Urinary bladder (tissue), 4 donors: ENCODE measurements around the gene COG8. TPM values are rescaled to one million over a fixed set of nuclear protein-coding genes. Genes with fewer than 3 reads are reported as not detected.
"Not testable (repeated sequence)": the region's sequence is repeated elsewhere in the genome, so short reads cannot be mapped to it uniquely, and the experiment has no call there.

Experiments
- DNase-seq: peaks from one replicate; pipeline ENCODE4 v3.0.0-alpha.2; 2015; ENCODE audit errors: extremely low spot score
- H3K27ac ChIP-seq: one replicate; pipeline ENCODE4 v1.5.1; 2013; ENCODE audit warnings: low read depth, mild to moderate bottlenecking, moderate library complexity
- H3K36me3 ChIP-seq: one replicate; pipeline ENCODE4 v1.6.1; 2013; ENCODE audit warnings: mild to moderate bottlenecking, moderate library complexity; ENCODE audit not compliant: insufficient read depth
- H3K4me1 ChIP-seq: one replicate; pipeline ENCODE4 v1.6.1; 2013; ENCODE audit warnings: mild to moderate bottlenecking, moderate library complexity; ENCODE audit not compliant: insufficient read depth
- H3K4me3 ChIP-seq: one replicate; pipeline ENCODE4 v1.5.1; 2013; ENCODE audit warnings: low read depth, low read length
- WGBS: extraction: QIAGEN DNeasy Blood & Tissue Kit; methylation state at CpG from one replicate; pipeline ENCODE4 v1.1.7; 2013; 5-methylcytosine and 5-hydroxymethylcytosine counted together
- polyA plus RNA-seq: library from polyadenylated mRNA; stranded (reverse); fragments of 200-250 nt; gene quantifications from one replicate; pipeline ENCODE4 v1.2.3, GENCODE V29; 2013
- total RNA-seq: library from RNA; depleted of rRNA; stranded (reverse); fragments of >200 nt; gene quantifications from one replicate; pipeline ENCODE4 v1.2.3, GENCODE V29; 2014
- donor health status: healthy with polysubstance abuse.
- donor health status: healthy.

Gene COG8
- total and polyA plus RNA-seq, 2 donors = 25.4 to 31.5 TPM

- Histone ChIP-seq H3K27ac (no peak overlapping the region), H3K4me3 (no peak overlapping the region), H3K4me1 (no peaks in the 10 kb centered on the region), H3K36me3 (peaks cover 8% of the 10 kb centered on the region)
- 94% methylated on average over 2 of the region's 2 CpGs for WGBS
- no peak for DNase-seq
These were observed 24.7 kb upstream of the COG8 start for GRCh38 chr16:69364088-69364487.

GRCh38 chr16:69363281-69363717, 23.9 kb upstream of the COG8 start:
- 93% methylated on average over 5 of the region's 5 CpGs for WGBS

GRCh38 chr16:69360070-69360469, 20.7 kb upstream of the COG8 start:
- H3K4me1 ChIP-seq, H3K4me3 ChIP-seq, H3K36me3 ChIP-seq, DNase-seq, H3K27ac ChIP-seq: not testable (repeated sequence)
- WGBS = 98% methylated on average over 9 of the region's 9 CpGs

More at GRCh38 chr16:69363281-69363717, 23.9 kb upstream of the COG8 start:
- H3K4me1 ChIP-seq = no peaks in the 10 kb centered on the region
- H3K36me3 ChIP-seq = peaks cover 7% of the 10 kb centered on the region
- H3K4me3 ChIP-seq = no peak overlapping the region
- no peak for DNase-seq
- H3K27ac ChIP-seq = no peak overlapping the region

- H3K36me3 ChIP-seq = peaks cover 3% of the 10 kb centered on the region
- H3K4me3 ChIP-seq = no peak within 1 kb of the TSS
- H3K27ac ChIP-seq = no peak within 1 kb of the TSS
- DNase-seq = no peak
- H3K4me1 ChIP-seq = no peaks in the 10 kb centered on the region
- 85% methylated on average over 12 of the region's 12 CpGs for WGBS
These were observed 12.1 kb upstream of the COG8 start, which contains the start of gene TMED6 for GRCh38 chr16:69351309-69352027. TMED6 (minus strand) TSS chr16:69351786; CDS start chr16:69351753, 33 bp downstream.

GRCh38 chr16:69350536-69351133, 11.3 kb upstream of the COG8 start:
- H3K4me1 ChIP-seq = no peaks in the 10 kb centered on the region
- DNase-seq = no peak
- no peak overlapping the region for H3K27ac ChIP-seq
- peaks cover under 1% of the 10 kb centered on the region for H3K36me3 ChIP-seq
- H3K4me3 ChIP-seq = no peak overlapping the region
- 68% methylated on average over 6 of the region's 6 CpGs for WGBS

GRCh38 chr16:69349536-69349935, 10.2 kb upstream of the COG8 start:
- no peak for DNase-seq
- Histone ChIP-seq H3K4me1 (no peaks in the 10 kb centered on the region), H3K36me3 (no peaks in the 10 kb centered on the region), H3K27ac (no peak overlapping the region), H3K4me3 (no peak overlapping the region)
- 89% methylated on average over 10 of the region's 10 CpGs for WGBS

GRCh38 chr16:69348222-69348621, 8.9 kb upstream of the COG8 start:
- H3K27ac ChIP-seq = no peak overlapping the region
- no peaks in the 10 kb centered on the region for H3K4me1 ChIP-seq
- DNase-seq = no peak
- no peaks in the 10 kb centered on the region for H3K36me3 ChIP-seq
- WGBS = 95% methylated on average over 6 of the region's 6 CpGs
- H3K4me3 ChIP-seq = no peak overlapping the region

- no peak overlapping the region for H3K27ac ChIP-seq
- H3K4me3 ChIP-seq = no peak overlapping the region
- DNase-seq = no peak
- H3K4me1 ChIP-seq = no peaks in the 10 kb centered on the region
- no peaks in the 10 kb centered on the region for H3K36me3 ChIP-seq
- 77% methylated on average over 6 of the region's 6 CpGs for WGBS
These were observed 7.3 kb upstream of the COG8 start for GRCh38 chr16:69346683-69347082.

GRCh38 chr16:69345923-69346322, 6.6 kb upstream of the COG8 start:
- no peaks in the 10 kb centered on the region for H3K36me3 ChIP-seq
- H3K4me1 ChIP-seq = no peaks in the 10 kb centered on the region
- 82% methylated on average over 4 of the region's 4 CpGs for WGBS
- DNase-seq = no peak
- H3K27ac ChIP-seq = no peak overlapping the region
- no peak overlapping the region for H3K4me3 ChIP-seq

- Histone ChIP-seq H3K4me3 (no peak overlapping the region), H3K4me1 (no peaks in the 10 kb centered on the region), H3K27ac (no peak overlapping the region), H3K36me3 (no peaks in the 10 kb centered on the region)
- 94% methylated on average over 5 of the region's 5 CpGs for WGBS
- no peak for DNase-seq
These were observed 4.8 kb upstream of the COG8 start for GRCh38 chr16:69344171-69344570.

GRCh38 chr16:69340095-69340644, 806 bp upstream of the COG8 start:
- H3K4me1 ChIP-seq = no peaks in the 10 kb centered on the region
- H3K4me3 ChIP-seq = peak overlapping the region; percentile 88
- WGBS = 7% methylated on average over 16 of the region's 16 CpGs
- no peaks in the 10 kb centered on the region for H3K36me3 ChIP-seq
- peak overlapping the region; percentile 76 for H3K27ac ChIP-seq
- DNase-seq = no peak

GRCh38 chr16:69338557-69339288, 641 bp downstream of the COG8 start:
- Histone ChIP-seq H3K36me3 (peaks cover 6% of the 10 kb centered on the region), H3K4me3 (peak overlapping the region; percentile 88), H3K27ac (peak overlapping the region; percentile 86), H3K4me1 (no peaks in the 10 kb centered on the region)
- DNase-seq = no peak
- WGBS = 15% methylated on average over 46 of the region's 46 CpGs

GRCh38 chr16:69334696-69335095, 4.7 kb downstream of the COG8 start:
- H3K4me1 ChIP-seq = no peaks in the 10 kb centered on the region
- DNase-seq = no peak
- peaks cover 6% of the 10 kb centered on the region for H3K36me3 ChIP-seq
- H3K27ac ChIP-seq = no peak overlapping the region
- no peak overlapping the region for H3K4me3 ChIP-seq
- 94% methylated on average over 9 of the region's 9 CpGs for WGBS
